Measurements from ENCODE around the gene HMGB3.

The HMGB3 gene

DNA sequence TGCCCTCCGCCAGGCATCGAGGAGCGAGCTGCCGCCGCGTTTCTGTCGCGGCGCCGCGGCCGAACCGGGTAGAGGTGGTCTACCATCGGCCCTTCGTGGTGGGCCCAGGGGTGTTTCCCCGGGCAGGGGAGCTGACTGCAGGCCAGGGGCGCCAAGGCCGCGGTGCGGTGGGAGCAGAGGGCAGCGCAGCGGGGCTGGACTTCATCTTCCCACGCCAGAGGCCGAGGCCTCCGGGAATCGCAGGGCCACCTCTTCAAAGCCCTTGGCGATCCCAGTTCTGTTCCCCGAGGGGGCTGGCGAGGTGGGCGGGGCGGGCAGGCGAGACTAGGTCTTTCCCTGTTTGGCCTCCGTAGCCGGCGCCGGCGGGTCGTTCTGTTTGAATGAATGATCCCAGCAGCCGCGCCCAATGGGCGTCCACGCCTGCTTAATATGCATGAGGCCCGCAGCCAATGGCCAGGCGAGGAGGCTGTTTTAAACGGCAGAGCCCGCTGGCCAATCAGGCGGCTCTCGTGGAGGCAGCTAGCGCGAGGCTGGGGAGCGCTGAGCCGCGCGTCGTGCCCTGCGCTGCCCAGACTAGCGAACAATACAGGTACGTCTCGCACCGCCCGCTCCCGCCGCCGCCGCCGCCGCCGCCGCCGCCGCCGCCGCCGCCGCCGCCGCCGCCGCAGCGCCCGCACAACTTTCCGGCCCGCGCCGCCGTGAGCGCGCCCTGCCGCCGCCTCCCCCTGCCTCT lies at the start of gene HMGB3:
HMGB3 (plus strand) TSS at position 548 of the 733 bp plus-strand sequence. CDS start 2,265 bp downstream, outside the sequence.
- DNase-seq (ENCODE audit: low read depth) = peak; percentile 87
- no peak for TF ChIP-seq CTCF (IDR thresholded peaks at IDR 0.05; ENCODE audit: low read length, missing control alignments)
- peak within 1 kb of the TSS; percentile 62 for H3K4me3 ChIP-seq (replicated peaks; ENCODE audit: low read depth, low read length)

DNA sequence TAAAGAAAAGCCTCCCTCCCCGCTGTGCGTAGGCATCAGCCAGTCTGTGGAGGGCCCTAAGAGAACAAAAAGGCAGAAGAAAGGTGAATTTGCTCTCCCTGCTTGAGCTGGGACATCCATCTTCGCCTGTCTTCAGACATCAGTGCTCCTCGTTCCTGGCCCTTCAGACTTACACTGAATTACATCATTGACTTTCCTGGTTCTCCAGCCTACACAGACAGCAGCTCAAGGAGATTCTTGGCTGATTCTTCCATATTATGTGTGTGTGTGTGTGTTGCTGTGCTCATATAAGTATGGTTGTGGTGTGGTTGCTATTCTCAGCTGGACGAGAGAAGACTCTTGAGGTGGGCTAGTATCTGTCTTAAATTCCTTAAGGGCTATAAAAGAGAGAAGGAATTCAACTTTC lies 49.2 kb upstream of the HMGB3 start:
- TF ChIP-seq CTCF (IDR thresholded peaks at IDR 0.05; ENCODE audit: low read length, missing control alignments) = no peak
- H3K4me3 ChIP-seq (replicated peaks; ENCODE audit: low read depth, low read length) = no peak overlapping the region
- DNase-seq (ENCODE audit: low read depth) = no peak

DNA sequence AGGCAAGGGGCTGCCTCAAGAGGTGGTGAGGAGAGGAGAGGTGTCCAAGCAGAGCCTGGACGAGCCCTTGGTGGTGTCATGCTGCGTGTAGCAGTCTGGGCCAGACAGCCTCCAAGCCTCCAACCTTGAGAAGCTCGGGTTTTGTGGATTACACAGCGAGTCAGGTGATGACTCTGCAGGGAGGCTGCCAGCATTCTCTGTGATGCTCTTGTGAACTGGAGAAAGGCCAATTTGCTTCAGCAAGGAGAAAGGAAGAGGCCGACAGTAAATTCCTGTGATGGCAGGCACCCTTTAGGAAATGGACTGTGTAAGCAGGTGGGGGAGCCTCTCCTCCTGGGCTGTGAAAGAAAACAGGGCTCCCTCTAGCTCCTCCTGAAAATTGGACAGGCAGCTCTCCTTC lies 48.7 kb upstream of the HMGB3 start:
- no peak overlapping the region for H3K4me3 ChIP-seq (replicated peaks; ENCODE audit: low read depth, low read length)
- DNase-seq (ENCODE audit: low read depth) = peak; percentile 31
- TF ChIP-seq CTCF (IDR thresholded peaks at IDR 0.05; ENCODE audit: low read length, missing control alignments) = no peak

DNA sequence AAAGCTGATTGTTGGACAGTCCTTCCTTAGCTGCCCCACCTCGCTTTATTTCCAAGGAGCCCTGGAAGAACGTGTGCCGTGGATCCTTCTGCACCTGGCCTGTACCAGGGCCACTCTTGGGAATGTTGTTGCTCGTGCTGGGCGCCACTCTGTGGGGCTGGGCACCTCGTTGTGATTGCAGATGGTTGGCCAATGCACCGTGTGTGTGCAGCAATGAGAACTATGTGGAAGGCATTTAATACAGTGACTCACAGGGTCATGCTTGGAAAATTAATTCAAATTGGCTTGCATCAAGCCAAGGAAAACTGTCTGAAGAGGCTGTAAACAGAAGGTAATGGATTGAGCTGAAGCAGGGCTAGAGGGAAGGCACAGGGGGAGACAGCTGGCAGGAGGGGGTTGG lies 47.7 kb upstream of the HMGB3 start:
- peak; percentile 1 for DNase-seq (ENCODE audit: low read depth)
- no peak overlapping the region for H3K4me3 ChIP-seq (replicated peaks; ENCODE audit: low read depth, low read length)
- no peak for TF ChIP-seq CTCF (IDR thresholded peaks at IDR 0.05; ENCODE audit: low read length, missing control alignments)

GRCh38 chrX:150936556-150936955 lies 46.6 kb upstream of the HMGB3 start:
- TF ChIP-seq CTCF (IDR thresholded peaks at IDR 0.05; ENCODE audit: low read length, missing control alignments) = no peak
- DNase-seq (ENCODE audit: low read depth) = no peak
- no peak overlapping the region for H3K4me3 ChIP-seq (replicated peaks; ENCODE audit: low read depth, low read length)

DNA sequence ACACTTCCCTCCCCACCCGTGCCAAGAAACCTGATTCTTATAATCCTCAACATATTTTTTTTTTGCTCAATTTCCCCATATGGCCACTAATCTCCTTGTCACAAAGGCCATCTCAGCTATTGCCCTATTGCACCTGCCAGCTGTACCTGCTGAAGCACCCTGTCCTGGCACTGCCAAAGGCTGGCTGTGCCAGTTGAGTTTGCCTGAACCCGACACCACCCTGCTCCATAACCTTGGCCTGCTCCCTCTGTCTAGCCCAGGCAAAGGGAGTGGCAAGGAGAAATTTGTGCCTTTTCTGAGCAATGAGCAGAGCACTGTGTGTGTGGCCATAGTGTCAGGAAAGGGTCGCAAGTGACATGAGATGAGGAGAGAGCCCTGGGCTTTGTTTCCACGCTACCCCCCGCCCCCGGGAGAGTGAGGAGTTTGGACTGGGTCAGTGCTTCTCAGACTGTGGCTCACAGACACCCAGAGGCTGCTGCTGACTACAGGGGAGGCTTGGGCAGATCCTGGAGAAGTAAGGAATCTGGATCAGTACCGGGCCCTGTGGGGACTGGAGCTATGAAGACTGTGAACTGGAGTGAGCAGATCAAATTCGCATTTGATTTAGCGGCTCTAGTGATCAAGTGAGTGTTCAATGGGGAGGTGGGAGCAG lies 42.2 kb upstream of the HMGB3 start:
- no peak overlapping the region for H3K4me3 ChIP-seq (replicated peaks; ENCODE audit: low read depth, low read length)
- DNase-seq (ENCODE audit: low read depth) = no peak
- TF ChIP-seq CTCF (IDR thresholded peaks at IDR 0.05; ENCODE audit: low read length, missing control alignments) = no peak

Measured in fibroblast of pulmonary artery (primary cell).